ENCODE measurements around the gene TTC27.

The TTC27 gene

DNA sequence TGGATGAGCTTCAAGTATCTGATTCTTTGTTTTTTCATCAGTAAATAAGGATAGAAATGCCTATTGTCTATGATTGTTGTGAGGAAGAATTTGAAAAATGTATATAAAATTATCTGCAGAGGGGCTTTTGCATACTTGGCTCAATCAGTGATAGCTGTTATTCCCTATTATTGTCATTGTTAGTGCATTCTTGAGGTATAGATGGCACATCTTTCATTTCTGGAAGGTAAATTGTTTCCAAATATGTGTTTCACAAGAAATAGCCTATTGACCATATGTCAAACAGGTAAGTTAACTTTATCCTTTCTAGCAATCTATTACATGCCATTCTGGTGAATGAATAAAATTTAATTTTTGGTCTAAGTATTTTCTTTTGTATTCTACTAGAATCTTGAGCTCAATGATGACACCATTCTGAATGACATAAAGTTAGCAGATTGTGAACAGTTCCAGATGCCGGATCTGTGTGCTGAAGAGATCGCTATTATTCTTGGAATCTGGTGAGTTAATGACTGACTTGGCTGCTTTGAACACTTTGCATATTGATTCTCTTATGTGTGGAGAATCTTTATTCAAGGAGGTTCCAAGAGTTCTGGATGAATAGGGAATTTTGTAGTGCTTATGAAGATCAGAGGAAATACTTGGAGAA is 44.2 kb downstream of the TTC27 start:
- DNase-seq: no peak

DNA sequence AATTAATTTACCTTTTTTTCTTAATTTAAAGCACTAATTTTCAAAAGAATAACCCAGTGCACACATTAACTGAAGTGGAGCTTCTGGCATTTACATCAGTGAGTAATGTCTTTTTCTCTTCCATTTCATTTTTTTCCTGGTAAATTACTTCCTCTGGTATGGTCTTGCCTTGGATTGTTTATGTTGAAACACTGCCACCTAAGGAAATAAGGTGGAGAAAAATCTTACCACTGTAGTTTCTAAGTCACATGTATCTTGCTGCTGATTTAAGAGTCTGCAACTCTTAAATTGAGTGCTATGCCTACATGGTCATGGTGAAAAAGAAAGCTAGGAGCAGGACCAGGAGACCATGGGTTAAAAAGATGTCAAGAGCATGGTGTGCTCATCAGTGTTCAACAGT is 51.0 kb downstream of the TTC27 start:
- DNase-seq: no peak

DNA sequence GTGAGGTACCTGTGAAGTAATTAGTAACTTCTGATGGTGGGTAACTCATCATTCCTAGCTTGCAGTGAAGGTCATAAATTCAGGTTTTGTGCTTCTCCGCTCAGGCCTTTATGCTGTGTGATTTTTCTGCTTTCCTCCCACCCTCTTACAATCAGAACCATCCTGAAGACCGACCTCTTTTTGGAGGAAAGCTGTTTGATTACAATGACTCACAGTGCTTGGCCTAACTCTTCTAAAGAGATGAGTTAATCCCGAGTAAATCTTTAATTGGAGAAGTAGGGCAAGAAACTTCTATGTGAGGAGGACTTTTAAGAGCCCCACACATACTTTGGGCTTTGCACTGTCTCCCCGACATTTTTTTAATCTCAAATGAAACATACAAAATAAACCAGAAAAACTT is 53.1 kb downstream of the TTC27 start:
- DNase-seq: no peak

DNA sequence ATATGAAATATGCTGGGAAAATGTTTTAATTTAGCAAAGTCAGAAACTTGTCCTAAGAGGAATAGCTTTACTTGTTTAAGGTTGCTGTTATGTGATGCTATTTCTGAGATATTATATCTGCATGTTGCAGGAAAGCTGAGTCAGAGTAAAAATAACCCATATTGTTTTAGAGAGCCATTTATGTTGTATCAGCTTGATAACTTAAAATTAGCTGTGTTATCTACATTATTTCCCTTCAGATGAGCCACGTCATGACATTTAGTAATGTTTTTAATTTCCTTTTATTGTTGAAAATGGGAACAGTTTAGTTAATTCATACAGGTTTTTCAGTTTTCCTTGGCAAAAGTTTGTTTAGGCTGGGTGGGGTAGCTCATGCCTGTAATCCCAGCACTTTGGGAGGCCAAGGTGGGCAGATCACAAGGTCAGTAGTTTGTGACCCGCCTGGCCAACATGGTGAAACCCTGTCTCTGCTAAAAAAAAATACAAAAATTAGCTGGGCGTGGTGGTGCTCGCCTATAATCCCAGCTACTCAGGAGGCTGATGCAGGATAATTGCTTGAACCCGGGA is 55.8 kb downstream of the TTC27 start:
- no peak for DNase-seq

DNA sequence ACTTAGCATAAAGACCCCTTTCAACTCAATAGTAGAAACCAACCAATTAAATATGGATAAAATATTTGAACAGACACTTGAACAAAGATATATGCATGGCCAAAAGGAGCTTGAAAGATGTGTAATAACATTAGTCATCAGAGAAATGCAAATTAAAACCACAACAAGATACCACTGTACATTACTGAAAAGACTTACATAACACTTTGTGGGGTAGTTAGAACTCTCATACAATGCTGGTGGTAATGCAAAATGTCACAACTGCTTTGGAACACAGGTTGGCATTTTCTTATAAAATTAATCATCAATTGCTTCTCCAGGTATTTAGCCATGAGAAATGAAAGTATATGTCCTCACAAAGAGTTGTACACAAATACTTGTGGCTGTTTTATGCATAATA is 60.7 kb downstream of the TTC27 start:
- no peak for DNase-seq

DNA sequence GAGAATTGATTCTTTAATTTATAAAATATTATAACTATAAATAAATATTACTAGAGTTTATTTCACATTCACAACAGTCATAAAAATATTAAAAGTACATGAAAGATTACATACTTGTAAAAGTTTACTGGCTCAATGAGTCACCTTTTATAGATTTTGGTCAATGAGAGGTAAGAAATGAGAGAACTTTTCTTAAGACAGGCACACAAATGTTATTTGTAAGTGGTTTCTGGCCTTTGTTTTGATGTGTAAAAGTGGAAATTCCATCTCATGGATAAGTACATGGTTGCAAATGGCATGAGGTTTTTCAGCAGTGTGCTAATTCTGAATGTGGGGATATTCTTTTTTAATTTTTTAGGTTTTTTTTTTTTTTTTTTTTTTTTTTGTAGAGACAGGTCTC is 63.8 kb downstream of the TTC27 start:
- DNase-seq: no peak

DNA sequence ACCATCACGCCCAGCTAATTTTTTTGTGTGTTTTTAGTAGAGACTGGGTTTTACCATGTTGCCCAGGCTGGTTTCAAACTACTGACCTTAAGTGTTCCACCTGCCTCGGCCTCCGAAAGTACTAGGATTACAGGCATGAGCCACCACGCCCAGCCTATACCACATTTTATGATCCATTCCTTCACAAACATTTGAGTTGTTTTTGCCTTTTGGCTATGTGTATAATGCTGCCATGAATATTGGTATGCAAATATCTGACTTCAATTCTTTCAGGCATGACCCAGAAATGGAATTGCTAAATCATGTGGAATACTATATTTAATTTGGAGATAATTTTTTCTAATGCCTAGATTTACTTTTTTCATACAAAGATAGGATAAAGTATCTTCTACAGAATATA is 68.6 kb downstream of the TTC27 start:
- DNase-seq: no peak

DNA sequence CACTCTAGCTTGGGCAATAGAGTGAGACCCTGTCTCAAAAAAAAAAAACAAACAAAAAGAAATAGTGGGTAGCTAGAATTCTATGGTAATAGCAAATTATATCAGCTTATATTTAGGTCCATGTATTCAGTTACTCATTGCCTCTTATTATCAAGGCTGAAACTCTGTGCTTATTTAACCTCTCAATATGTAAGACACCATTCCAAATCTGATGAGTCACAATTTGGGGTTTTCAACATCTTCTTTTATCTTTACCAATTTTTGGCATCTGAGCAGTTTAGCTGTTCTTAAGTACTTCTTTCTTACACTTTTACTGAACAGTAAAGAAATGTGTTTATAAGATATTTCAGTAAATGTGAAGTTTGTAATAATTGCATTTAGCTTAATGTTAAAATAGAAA is 69.3 kb downstream of the TTC27 start:
- DNase-seq: no peak

DNA sequence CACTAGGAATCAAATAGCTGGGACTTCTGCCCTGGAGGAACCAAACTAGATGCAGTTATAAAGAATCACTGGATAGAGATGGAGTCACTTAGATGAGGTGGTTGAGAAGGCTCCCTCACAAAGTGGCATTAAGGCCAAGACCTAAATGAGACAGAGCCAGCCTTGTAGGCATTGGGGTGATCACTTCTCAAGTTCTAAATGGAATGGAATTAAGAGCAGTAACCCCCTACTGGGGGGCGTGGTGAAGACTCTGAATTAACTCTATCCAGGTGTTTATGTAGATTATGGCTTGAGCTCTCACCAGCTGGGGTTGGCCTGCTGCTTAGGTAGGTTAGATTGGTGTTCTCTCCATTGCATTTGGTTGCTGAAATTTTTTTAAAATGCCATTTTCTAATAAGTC is 71.3 kb downstream of the TTC27 start:
- no peak for DNase-seq

DNA sequence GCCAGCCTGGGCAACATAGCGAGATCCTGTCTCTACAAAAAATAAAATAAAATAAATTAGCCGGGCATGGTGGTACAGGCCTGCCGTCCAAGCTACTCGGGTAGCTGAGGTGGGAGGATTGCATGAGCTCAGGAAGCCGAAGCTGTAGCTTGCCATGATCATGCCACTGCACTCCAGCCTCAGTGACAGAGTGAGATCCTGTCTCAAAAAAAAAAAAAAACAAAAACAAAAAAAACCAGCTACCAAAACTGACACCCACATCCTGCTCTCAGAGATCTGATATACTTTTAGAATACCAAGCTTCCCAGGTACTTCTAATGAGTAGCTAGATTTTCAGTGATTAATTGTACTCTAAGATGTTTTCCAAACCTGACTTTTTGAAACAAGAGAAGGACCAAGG is 74.0 kb downstream of the TTC27 start:
- DNase-seq: no peak

DNA sequence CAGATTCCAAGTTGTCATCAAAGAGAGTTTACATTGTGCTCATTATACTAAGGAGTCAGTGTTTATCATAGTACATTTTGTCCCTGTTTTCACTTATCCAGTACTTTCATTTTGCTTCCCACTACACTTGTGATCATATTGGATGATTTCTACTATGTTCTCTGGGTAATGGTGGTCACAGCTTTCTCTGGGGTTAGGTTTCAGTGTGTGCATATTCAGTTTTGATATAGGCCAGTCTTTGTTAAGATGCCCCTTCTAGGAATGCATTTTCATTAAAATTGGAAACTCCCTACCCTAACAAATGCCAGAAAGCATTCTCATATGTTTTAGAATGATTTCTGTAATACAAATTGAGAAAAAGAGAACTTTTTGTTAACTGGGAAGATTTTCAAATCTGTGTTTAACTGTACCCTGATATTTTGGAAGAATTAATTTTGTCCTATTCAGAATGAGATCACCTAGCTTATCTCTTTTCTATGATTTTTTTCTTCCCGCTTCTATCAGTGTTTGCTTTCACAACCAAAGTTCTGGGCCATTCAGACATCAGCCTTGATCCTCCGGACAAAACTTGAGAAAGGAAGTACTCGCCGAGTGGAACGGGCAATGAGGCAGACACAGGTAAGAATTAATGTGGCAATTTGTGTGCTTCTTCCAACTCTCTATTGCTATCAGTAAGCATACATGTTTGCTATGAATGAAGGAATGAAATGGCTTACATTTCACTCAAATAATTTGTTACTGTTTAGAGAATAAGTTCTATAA is 74.6 kb downstream of the TTC27 start:
- DNase-seq: no peak

DNA sequence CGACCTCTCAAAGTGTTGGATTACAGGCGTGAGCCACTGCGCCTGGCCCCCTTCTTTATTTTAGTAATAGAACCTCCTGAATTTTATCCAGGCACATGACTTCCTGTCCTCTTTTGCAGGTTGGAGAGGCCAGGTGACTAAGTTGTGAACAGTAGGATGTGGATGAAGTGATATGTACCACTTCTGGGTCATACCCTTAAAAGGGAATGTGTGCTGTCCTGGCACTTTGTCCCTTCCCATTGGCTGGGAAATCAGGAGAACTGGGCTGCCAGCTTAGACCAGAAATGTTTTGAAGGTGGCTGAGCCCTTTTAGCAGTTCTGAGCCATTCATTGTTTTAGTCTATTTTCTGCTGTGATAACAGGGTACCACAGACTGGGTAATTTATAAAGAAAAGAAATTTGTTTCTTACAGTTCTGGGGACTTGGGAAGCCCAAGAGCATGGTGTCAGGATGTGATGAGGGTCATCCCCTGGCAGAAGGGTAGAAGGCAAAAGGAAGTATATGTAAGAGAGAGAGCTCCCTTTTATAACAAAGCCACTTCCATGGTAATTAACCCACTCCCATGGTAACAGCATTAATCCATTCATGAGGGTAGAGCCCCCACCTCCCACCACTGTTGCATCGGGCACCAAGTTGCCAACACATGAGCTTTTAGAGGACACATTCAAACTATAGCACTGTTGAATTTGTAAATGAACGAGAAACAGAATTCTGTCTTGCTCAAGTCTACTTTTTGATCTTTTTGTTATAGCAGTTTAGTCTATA is 79.1 kb downstream of the TTC27 start:
- no peak for DNase-seq

DNA sequence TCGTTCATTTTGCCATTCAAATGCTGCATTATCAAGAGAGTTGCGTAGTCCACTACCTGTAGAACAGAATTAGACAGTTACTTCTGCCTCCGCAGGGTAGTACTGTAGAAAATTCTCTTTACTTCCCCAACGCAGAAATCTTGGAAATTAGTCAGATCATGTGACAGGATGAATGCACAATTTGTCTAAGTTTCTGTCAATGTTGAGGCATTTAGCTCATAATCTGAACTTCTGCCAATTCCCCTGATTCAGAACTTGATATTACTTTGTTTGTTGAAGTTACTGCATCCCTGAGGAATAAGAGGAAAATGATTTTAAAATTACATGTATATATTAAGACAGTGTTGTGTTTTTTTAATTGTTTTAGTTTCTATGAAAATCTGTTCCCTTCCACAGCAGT is 83.4 kb downstream of the TTC27 start:
- DNase-seq: no peak

DNA sequence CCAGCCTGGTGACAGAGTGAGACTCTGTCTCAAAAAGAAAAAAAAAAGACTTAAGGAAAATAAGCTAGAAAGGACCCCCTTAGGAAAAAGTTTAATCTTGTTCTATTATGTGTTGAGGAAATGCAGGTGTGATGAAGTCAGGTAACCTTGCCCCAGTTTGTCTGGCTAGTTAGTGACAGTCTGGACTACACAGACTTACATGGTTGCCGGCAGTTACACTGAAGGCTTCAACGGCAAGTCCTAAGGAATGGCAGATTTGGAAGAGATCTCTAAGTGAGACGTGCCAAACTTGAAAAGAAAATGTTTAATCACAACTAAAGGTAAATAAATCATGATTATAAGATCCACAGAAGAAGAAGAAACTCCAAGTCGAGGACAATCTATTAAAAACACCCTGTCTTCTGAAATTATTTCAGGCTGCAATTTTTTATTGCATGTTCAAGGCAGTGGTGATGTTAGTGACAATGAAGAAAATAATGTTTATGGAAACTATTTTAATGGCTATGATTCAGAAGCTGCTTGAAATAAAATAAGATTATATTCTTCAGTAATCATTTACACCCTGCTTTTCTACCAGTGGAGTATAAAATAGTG is 84.2 kb downstream of the TTC27 start:
- DNase-seq: no peak

DNA sequence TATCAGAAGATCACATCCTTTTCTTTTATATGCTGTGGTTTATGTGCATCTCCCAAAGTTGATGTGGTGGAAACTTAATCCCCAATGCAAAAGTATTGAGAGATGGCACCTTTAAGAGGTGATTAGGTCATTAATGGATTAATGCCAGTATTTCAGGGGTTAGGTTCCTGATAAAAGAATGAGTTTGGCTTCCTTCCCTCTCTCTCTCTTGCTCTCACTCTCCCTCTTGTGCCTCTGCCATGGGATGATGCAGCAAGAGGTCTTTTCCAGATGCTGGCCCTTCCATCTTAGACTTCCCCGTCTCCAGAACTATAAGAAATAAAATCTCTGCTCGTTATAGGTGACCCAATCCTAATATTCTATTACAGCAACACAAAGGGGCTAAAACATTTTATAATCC is 85.0 kb downstream of the TTC27 start:
- no peak for DNase-seq

DNA sequence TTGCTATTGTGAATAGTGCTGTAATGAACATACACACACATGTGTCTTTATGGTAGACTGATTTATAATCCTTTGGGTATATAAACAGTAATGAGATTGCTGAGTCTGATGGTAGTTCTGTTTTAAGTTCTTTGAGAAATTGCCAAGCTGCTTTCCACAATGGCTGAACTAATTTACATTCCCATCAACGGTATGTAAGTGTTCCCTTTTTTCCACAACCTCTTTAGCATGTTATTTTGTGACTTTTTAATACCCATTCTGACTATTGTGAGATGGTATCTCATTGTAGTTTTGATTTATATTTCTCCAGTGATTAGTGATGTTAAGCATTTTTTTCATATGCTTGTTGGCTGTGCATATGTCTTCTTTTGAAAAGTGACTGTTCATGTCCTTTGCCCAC is 86.7 kb downstream of the TTC27 start:
- DNase-seq: no peak

DNA sequence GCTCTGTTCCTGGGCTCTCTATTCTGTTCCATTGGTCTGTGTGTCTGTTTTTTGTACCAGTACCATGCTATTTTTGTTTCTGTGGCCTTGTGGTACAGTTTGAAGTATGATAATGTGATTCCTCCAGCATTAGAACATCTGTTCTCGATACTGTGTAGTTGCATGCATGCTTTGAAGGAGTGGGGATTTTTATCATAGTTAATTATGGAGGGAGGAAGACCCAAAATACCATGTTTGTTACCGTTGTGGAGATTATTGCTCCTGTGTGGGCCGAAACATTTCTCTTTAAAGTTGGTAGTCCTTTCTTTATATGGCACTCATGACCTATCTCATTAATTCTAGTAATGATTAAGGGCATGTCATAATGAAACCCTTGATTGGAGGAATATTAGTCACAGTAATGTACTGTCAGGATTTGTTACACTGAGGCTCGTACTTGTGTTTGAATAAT is 87.6 kb downstream of the TTC27 start:
- no peak for DNase-seq

DNA sequence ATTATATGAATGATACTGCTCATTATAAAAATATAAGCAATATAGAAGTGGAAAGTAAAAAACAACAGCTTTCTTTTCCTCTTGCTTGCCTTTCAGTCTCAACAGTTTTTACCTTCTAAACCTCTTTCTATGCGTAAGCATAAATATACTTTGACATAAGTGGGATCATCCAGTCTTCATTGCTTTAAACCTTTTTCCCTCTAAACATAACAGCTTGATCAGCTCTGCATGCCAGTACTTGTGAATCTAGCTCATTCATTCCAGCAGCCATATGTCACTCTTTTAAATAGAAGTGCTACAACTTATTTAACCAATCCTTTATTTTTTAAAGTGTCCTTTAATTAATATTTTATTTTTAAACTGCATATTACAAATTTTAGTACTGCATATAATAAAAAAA is 88.1 kb downstream of the TTC27 start:
- no peak for DNase-seq

DNA sequence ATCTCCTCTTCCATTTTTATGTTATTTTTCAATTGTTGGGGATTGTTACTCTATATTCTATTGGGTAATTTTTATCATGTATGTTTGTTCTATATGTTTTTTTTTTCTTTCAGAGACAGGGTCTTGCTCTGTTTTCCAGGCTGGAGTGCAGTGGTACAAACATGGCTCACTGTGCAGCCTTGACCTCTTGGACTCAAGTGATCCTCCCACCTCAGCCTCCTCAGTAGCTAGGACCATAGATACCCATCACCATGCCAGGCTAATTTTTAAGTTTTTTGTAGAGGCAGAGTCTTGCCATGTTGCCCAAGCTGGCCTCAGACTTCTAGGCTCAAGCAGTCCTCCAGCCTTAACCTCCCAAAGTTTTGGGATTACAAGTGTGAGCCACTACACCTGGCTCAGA is 88.7 kb downstream of the TTC27 start:
- DNase-seq: no peak

DNA sequence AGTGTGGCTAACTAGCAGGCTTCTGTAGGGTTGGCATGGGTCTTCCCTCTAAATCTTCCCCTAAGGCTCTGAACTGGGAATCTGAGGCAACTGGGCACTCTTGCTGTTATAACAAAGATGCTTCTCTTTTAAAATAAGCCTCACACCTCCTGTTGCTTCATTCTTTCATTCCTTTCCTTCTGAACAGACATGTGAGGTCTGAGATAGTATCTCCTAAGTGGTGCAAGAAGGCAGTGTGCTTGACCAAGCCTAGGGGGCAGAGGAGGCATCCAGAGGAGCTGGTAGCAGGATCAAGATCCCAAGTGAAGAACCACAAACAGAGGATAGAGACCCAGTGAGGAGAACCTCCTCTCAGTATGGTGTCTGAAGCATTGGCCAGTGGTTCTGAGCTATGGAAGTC is 90.9 kb downstream of the TTC27 start:
- DNase-seq: no peak

DNA sequence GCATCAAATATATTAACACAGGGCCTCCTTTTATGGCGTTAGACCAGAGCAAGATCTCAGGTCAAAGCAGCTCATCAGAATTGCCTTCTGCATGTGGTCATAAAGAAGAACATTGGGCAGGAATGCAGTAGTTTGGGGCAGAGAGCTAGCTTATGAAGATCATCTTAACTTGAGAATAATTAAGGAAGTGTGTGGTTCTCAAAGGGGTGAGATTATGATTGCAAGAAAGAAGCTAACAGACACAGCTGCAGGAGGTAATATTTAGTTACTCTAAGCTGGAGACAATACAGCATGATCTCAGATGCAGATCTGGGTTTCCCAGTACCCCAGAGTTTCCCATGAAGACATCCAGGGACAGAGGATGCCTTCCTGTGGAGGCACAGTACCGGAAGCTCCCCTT is 91.6 kb downstream of the TTC27 start:
- DNase-seq: no peak

DNA sequence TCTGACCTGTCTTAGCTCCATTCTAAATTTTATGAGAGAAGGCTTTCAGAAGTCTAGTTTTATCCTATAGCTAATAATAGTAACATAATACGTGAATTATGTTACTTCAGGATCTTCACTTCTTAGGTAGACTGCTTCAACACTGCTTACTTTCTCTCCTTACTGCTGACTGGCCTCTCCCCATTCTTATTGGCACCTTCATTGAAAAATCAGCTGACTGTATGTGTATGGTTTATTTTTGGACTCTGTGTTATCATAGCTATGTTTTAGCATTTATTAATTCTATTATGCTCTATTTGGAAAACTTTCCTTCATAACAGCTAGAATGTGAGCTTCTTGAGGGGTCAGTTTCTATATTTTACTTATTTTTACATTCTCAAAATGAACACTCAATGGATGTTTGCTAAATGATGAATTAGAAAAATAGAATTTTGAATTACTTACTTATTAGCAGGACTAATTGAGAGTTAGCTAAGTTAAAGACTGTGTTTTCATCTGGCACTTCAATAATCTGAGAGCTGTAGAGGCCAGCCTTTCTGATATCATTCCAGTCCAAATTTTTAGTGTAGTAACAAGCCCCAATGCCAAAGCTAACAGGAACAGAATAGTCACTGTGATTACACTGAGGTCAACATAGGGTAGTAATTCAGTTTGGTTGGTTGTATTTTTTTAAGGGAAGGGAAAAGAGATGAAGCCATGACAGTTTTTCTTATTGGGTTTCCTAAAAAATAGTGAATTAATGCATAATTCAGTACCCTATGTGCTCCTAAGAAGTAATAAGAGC is 92.3 kb downstream of the TTC27 start:
- no peak for DNase-seq

DNA sequence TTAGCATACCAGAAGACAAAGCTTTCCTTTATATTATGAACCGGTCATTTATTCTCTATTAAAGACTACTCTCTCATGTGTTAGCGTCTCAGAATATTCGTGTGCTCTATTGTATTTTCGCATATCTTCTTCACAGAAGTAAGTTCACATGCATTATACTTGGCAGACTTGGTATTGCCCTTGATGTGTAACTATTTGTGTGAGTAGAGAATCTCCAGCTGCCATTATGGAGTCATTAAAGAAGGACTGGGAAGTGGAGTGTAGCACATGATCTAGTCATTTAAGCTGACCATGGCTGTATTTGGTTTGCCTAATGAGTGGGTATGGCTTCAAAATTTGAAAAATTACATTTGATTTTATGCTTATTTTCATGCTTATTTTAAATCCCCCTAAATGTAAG is 92.9 kb downstream of the TTC27 start:
- DNase-seq: no peak

All from GDM1 (cell line).